OCI-LY3 (cell line): ENCODE measurements around the gene CAMSAP2.

Source experiments
- H2AFZ ChIP-seq: fragments of 200-600, 300-600 bp; shearing (Covaris generic); 2 replicates; pipeline ENCODE4 v1.6.0; 2014; ENCODE audit warnings: antibody characterized with exemption, low read depth, low read length
- H3K27ac ChIP-seq: fragments of 200-600, 300-600 bp; sonication (generic); 2 replicates; pipeline ENCODE4 v1.5.1; 2014; ENCODE audit warnings: mild to moderate bottlenecking, low read length, moderate library complexity, mixed read lengths
- H3K27me3 ChIP-seq: fragments of 200-600, 300-600 bp; sonication (generic); 2 replicates; pipeline ENCODE4 v1.6.1; 2014; ENCODE audit warnings: low read depth, low read length, mixed read lengths
- H3K36me3 ChIP-seq: fragments of 200-600, 300-600 bp; sonication (generic); replicated peaks from 2 replicates; pipeline ENCODE3; 2014; ENCODE audit warnings: low read depth, low read length, mixed read lengths
- H3K4me1 ChIP-seq: fragments of 300-600, 200-600 bp; sonication (generic); 2 replicates; pipeline ENCODE4 v1.6.1; 2014; ENCODE audit warnings: low read length, mixed read lengths
- H3K4me2 ChIP-seq: fragments of 200-600, 300-600 bp; sonication (generic); 2 replicates; pipeline ENCODE4 v1.6.1; 2014; ENCODE audit warnings: low read length, mixed read lengths
- H3K4me3 ChIP-seq: fragments of 300-600, 200-600 bp; sonication (generic); 2 replicates; pipeline ENCODE4 v1.5.1; 2014; ENCODE audit warnings: antibody characterized with exemption, mild to moderate bottlenecking, low read length, moderate library complexity
- H3K79me2 ChIP-seq: fragments of 300-600, 200-600 bp; shearing (Covaris generic); 2 replicates; pipeline ENCODE4 v1.6.1; 2014; ENCODE audit warnings: mild to moderate bottlenecking, low read length, mixed read lengths
- H3K9ac ChIP-seq: fragments of 300-600, 200-600 bp; shearing (Covaris generic); 2 replicates; pipeline ENCODE4 v1.6.0; 2014; ENCODE audit warnings: mild to moderate bottlenecking, low read length, moderate library complexity
- H3K9me3 ChIP-seq: fragments of 200-600, 300-600 bp; shearing (Covaris generic); 2 replicates; pipeline ENCODE4 v1.6.1; 2014; ENCODE audit warnings: low read length, mixed read lengths; ENCODE audit not compliant: insufficient read depth
- H4K20me1 ChIP-seq: fragments of 200-600, 300-600 bp; sonication (generic); 2 replicates; pipeline ENCODE4 v1.6.1; 2016; ENCODE audit warnings: low read length, mixed read lengths; ENCODE audit not compliant: insufficient read depth
- CTCF ChIP-seq: fragments of 200-600, 300-600 bp; sonication (generic); IDR thresholded peaks from 2 replicates; pipeline ENCODE4 v1.5.1; 2014; ENCODE audit warnings: antibody characterized with exemption, low read length, low read depth
- EZH2phosphoT487 ChIP-seq: fragments of 200-600 bp; shearing (Covaris generic); IDR thresholded peaks from 2 replicates; pipeline ENCODE4 v1.6.1; 2018; ENCODE audit warnings: antibody characterized with exemption, mixed run types, low read depth

The CAMSAP2 gene

GRCh38 chr1:200699871-200700270 lies 38.8 kb upstream of the CAMSAP2 start:
- Histone ChIP-seq H3K4me3 (no peak overlapping the region), H3K27ac (no peak overlapping the region), H4K20me1 (no peaks in the 10 kb centered on the region), H3K79me2 (no peaks in the 10 kb centered on the region), H2AFZ (no peak overlapping the region), H3K27me3 (no peaks in the 10 kb centered on the region), H3K4me2 (no peak overlapping the region), H3K9me3 (0 out of 2 replicates have a peak, but pooled peaks cover 5% of the 10 kb centered on the region), H3K36me3 (no peaks in the 10 kb centered on the region), H3K4me1 (no peaks in the 10 kb centered on the region), H3K9ac (no peak overlapping the region)
- TF ChIP-seq EZH2phosphoT487 (no peak), CTCF (no peak)

GRCh38 chr1:200704986-200705500 lies 33.6 kb upstream of the CAMSAP2 start:
- Histone ChIP-seq H3K4me2 (no peak overlapping the region), H2AFZ (no peak overlapping the region), H4K20me1 (no peaks in the 10 kb centered on the region), H3K27ac (no peak overlapping the region), H3K79me2 (no peaks in the 10 kb centered on the region), H3K9ac (no peak overlapping the region), H3K9me3 (no peaks in the 10 kb centered on the region), H3K27me3 (no peaks in the 10 kb centered on the region), H3K4me3 (no peak overlapping the region), H3K36me3 (no peaks in the 10 kb centered on the region), H3K4me1 (peaks cover 42% of the 10 kb centered on the region)
- TF ChIP-seq EZH2phosphoT487 (no peak), CTCF (no peak)

- Histone ChIP-seq H3K27ac (no peak overlapping the region), H3K9ac (no peak overlapping the region), H3K4me2 (peak overlapping the region; percentile 77), H4K20me1 (no peaks in the 10 kb centered on the region), H3K79me2 (no peaks in the 10 kb centered on the region), H3K27me3 (no peaks in the 10 kb centered on the region), H3K4me3 (peak overlapping the region; percentile 49), H2AFZ (peak overlapping the region; percentile 16; the same call in 1 of the 2 replicates), H3K4me1 (peaks cover 46% of the 10 kb centered on the region), H3K9me3 (no peaks in the 10 kb centered on the region), H3K36me3 (no peaks in the 10 kb centered on the region)
- TF ChIP-seq EZH2phosphoT487 (no peak), CTCF (no peak)
These were observed 32.4 kb upstream of the CAMSAP2 start for GRCh38 chr1:200706111-200706814.

DNA sequence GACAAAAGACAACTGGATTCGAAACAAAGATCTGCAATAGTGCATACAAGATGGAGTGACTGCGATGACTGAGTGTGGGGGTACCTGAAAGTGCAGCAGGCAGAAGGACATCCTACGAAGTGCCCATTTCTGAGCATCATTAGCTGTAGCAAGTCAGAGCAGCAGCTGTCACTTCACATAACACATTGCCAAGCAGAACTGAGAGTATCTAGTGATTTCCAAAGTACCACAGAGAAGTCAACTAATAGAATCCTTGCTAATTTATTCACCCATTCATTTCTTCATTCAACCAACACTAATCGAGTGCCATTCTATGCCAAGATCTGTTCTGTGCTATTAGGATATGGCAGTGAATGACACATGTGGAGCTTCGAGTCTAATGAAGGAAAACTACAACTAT lies 31.6 kb upstream of the CAMSAP2 start:
- Histone ChIP-seq H4K20me1 (no peaks in the 10 kb centered on the region), H3K4me2 (peak overlapping the region; percentile 77), H3K9ac (no peak overlapping the region), H3K4me1 (peaks cover 46% of the 10 kb centered on the region), H3K27me3 (no peaks in the 10 kb centered on the region), H3K9me3 (no peaks in the 10 kb centered on the region), H3K79me2 (no peaks in the 10 kb centered on the region), H3K36me3 (no peaks in the 10 kb centered on the region), H2AFZ (no peak overlapping the region), H3K4me3 (peak overlapping the region; percentile 49), H3K27ac (peak overlapping the region; percentile 38; the same call in 1 of the 2 replicates)
- TF ChIP-seq CTCF, result no peak
- TF ChIP-seq EZH2phosphoT487, result no peak
